Left ventricle myocardium inferior (tissue), 1 donor: ENCODE data around the gene BMPR1B. TPM values are rescaled to one million over a fixed set of nuclear protein-coding genes. Genes with fewer than 3 reads are reported as not detected.
"Not testable (repeated sequence)": the region's sequence is repeated elsewhere in the genome, so short reads cannot be mapped to it uniquely, and the experiment has no call there.

Source experiments
- DNase-seq: peaks from one replicate; pipeline ENCODE4 v3.0.0-alpha.2; 2020
- H3K27ac ChIP-seq: fragments of 200-600 bp; replicated peaks from 2 replicates; pipeline ENCODE4 v1.8.0; 2021
- H3K27me3 ChIP-seq: fragments of 200-600 bp; 2 replicates; pipeline ENCODE4 v1.8.0; 2021; ENCODE audit warnings: low read depth
- H3K36me3 ChIP-seq: fragments of 200-600 bp; 2 replicates; pipeline ENCODE4 v1.8.0; 2021
- H3K4me1 ChIP-seq: fragments of 200-600 bp; 2 replicates; pipeline ENCODE4 v1.8.0; 2021
- H3K4me3 ChIP-seq: fragments of 200-600 bp; 2 replicates; pipeline ENCODE4 v1.8.0; 2021; ENCODE audit warnings: mild to moderate bottlenecking, moderate library complexity
- H3K9me3 ChIP-seq: fragments of 200-600 bp; replicated peaks from 2 replicates; pipeline ENCODE4 v1.8.0; 2021
- CTCF ChIP-seq: fragments of 200-600 bp; IDR thresholded peaks from 2 replicates; pipeline ENCODE4 v1.8.0; 2021; ENCODE audit warnings: antibody characterized with exemption, mild to moderate bottlenecking, borderline replicate concordance
- intact Hi-C: fragments of 100-400 bp; cut with micrococcal nuclease; formaldehyde crosslinking; loops from one replicate; pipeline ENCODE4 v1.11.0; 2022
- total RNA-seq: library from RNA; stranded (reverse); fragmentation: NEBNext Ultra II Directional; extraction: Animal tissue kit (Norgen Biotek cat#: 25700); gene quantifications from one replicate; pipeline ENCODE4 v1.2.1, GENCODE V29; 2021
- donor health status: DM: no; HTN: yes; CAD: no; lungs with severe emphysema.

BMPR1B gene
- total RNA-seq, 1 donor from 2014 or later, result 3.0 TPM

DNA sequence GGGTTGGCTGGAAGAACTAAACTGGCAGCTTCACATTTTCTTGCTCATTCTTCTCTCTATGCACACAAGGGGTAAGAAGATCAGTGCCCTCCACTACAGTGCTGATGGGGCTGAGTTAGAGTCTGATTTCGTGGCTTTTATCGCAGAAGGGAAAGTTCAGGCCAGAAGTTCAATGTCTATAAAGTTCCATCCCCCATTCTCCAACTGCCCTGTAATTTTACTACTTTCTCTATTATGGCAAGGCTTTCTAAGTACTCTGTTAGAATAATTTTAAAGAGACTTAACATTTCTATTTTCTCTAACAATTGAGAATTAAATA, 293.9 kb downstream of the BMPR1B start:
- H3K27ac ChIP-seq, result no peak overlapping the region
- TF ChIP-seq CTCF, result no peak
- no peak overlapping the region for H3K4me3 ChIP-seq
- no peaks in the 10 kb centered on the region for H3K9me3 ChIP-seq
- no peak for DNase-seq
- H3K27me3 ChIP-seq, result no peaks in the 10 kb centered on the region
- intact Hi-C loops, result no loop called here
- no peaks in the 10 kb centered on the region for H3K36me3 ChIP-seq
- peaks cover 6% of the 10 kb centered on the region for H3K4me1 ChIP-seq

GRCh38 chr4:95058991-95059390, 301.2 kb downstream of the BMPR1B start:
- DNase-seq, result no peak
- no peak overlapping the region for H3K27ac ChIP-seq
- H3K36me3 ChIP-seq, result no peaks in the 10 kb centered on the region
- intact Hi-C loops, result no loop called here
- TF ChIP-seq CTCF, result no peak
- H3K9me3 ChIP-seq, result no peaks in the 10 kb centered on the region
- H3K27me3 ChIP-seq, result no peaks in the 10 kb centered on the region
- peaks cover 15% of the 10 kb centered on the region for H3K4me1 ChIP-seq
- H3K4me3 ChIP-seq, result no peak overlapping the region

- Histone ChIP-seq H3K36me3 (no peaks in the 10 kb centered on the region), H3K27ac (no peak overlapping the region), H3K4me1 (peaks cover 15% of the 10 kb centered on the region), H3K4me3 (no peak overlapping the region), H3K27me3 (no peaks in the 10 kb centered on the region), H3K9me3 (no peaks in the 10 kb centered on the region)
- DNase-seq, result no peak
- TF ChIP-seq CTCF, result no peak
- intact Hi-C loops, result no loop called here
Observed at GRCh38 chr4:95059663-95060062, 301.9 kb downstream of the BMPR1B start.

DNA sequence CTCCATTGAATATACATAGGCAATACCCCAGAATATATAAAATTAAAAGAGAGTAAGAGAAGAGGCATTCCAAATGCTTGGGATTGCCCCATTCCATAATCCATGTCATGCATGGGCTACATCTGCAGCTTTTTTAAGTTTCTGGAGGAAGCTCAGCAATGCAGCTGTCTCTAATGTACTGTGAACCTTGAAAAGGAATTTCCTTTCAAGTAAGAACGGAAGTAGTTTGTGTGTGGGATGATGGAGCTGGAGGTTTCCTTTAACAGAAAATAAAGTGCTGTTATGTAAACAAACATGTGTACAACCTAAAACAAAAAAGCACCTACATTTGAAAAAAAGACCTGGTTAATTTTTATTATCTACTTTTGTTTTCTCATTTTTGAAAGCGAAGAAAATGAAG, 303.5 kb downstream of the BMPR1B start:
- H3K4me1 ChIP-seq, result peaks cover 15% of the 10 kb centered on the region
- intact Hi-C loops, result no loop called here
- no peak overlapping the region for H3K4me3 ChIP-seq
- no peak overlapping the region for H3K27ac ChIP-seq
- no peaks in the 10 kb centered on the region for H3K36me3 ChIP-seq
- H3K9me3 ChIP-seq, result no peaks in the 10 kb centered on the region
- DNase-seq, result no peak
- TF ChIP-seq CTCF, result no peak
- no peaks in the 10 kb centered on the region for H3K27me3 ChIP-seq

DNA sequence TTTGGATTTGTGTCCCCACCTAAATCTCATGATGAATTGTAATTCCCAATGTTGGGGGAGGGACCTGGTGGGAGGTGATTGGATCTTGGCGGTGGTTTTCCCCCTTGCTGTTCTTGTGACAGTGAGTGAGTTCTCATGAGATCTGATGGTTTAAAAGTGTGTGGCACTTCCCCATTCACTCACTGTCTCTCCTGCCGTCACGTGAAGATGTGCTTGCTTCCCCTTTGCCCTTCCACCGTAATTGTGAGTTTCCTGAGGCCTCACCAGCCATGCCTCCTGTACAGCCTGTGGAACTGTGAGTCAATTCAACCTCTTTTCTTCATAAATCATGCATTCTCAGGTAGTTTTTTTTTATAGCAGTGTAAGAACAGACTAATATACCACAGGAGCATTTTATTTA, 304.0 kb downstream of the BMPR1B start:
- H3K27me3 ChIP-seq, intact Hi-C loops: not testable (repeated sequence)

GRCh38 chr4:95066050-95066449, 308.3 kb downstream of the BMPR1B start:
- Histone ChIP-seq H3K27ac (no peak overlapping the region), H3K4me1 (no peaks in the 10 kb centered on the region), H3K4me3 (no peak overlapping the region), H3K9me3 (no peaks in the 10 kb centered on the region), H3K27me3 (no peaks in the 10 kb centered on the region), H3K36me3 (no peaks in the 10 kb centered on the region)
- no peak for DNase-seq
- intact Hi-C loops, result no loop called here
- no peak for TF ChIP-seq CTCF

More for the DNA sequence above, 304.0 kb downstream of the BMPR1B start:
- peaks cover 15% of the 10 kb centered on the region for H3K4me1 ChIP-seq
- not testable (repeated sequence) for DNase-seq, H3K9me3 ChIP-seq, H3K27ac ChIP-seq, H3K4me3 ChIP-seq, H3K36me3 ChIP-seq
